ENCODE measurements around the gene GNRHR.
"Not testable (repeated sequence)": the region's sequence is repeated elsewhere in the genome, so short reads cannot be mapped to it uniquely, and the experiment has no call there.

GNRHR gene

DNA sequence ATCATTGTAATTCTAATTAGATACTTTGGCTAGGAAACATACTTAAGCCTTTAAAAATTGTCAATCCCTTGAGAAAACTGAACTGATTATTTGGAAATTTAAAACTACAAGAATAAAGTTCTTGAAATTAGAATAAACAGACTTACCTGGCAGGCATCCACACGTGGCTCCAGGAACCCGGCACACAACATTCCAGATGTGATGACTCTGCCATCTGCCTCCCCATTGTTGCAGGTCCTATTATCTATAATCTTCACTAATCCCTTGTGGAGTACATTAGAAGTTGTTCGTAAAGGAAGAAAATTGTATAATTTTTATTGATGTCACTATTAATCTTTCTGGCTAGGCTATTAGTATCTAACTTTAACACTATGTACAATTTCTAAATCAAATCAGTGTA, 16.2 kb upstream of the GNRHR start:
- no peak for DNase-seq (ENCODE audit: low read depth)
- no peak overlapping the region for H3K4me3 ChIP-seq (ENCODE audit: control insufficient read depth, low read depth, low read length)
- TF ChIP-seq, protein P1, sequence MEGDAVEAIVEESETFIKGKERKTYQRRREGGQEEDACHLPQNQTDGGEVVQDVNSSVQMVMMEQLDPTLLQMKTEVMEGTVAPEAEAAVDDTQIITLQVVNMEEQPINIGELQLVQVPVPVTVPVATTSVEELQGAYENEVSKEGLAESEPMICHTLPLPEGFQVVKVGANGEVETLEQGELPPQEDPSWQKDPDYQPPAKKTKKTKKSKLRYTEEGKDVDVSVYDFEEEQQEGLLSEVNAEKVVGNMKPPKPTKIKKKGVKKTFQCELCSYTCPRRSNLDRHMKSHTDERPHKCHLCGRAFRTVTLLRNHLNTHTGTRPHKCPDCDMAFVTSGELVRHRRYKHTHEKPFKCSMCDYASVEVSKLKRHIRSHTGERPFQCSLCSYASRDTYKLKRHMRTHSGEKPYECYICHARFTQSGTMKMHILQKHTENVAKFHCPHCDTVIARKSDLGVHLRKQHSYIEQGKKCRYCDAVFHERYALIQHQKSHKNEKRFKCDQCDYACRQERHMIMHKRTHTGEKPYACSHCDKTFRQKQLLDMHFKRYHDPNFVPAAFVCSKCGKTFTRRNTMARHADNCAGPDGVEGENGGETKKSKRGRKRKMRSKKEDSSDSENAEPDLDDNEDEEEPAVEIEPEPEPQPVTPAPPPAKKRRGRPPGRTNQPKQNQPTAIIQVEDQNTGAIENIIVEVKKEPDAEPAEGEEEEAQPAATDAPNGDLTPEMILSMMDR (conservative IDR thresholded peaks at IDR 0.05; ENCODE audit: control insufficient read depth, insufficient read depth, low read depth, low read length): no peak

DNA sequence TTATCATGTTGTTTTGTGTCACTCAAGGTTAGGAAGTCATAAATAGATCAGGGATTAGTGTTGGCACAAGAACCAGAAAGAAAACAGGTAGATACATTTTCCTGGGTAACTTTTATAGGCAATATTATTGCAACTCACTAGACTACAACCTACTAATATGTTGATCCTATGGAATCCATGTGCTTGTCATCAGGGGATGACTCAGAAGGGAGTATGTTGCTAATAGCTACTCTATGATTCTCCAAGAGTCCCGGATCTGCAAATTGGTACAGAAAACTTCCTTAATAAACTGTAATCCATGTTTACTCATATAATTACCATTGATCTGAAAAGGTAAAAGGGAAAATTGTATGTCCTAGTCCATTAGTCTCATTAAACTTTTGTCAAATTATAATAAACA, 11.7 kb upstream of the GNRHR start:
- peak; percentile 53 for DNase-seq (ENCODE audit: low read depth)
- TF ChIP-seq, protein P1 (conservative IDR thresholded peaks at IDR 0.05; ENCODE audit: control insufficient read depth, insufficient read depth, low read depth, low read length): no peak
- H3K4me3 ChIP-seq (ENCODE audit: control insufficient read depth, low read depth, low read length): no peak overlapping the region

GRCh38 chr4:67765401-67765800, 11.2 kb upstream of the GNRHR start:
- H3K4me3 ChIP-seq (ENCODE audit: control insufficient read depth, low read depth, low read length): no peak overlapping the region
- TF ChIP-seq, protein P1 (conservative IDR thresholded peaks at IDR 0.05; ENCODE audit: control insufficient read depth, insufficient read depth, low read depth, low read length): no peak
- DNase-seq (ENCODE audit: low read depth): peak; percentile 25

DNA sequence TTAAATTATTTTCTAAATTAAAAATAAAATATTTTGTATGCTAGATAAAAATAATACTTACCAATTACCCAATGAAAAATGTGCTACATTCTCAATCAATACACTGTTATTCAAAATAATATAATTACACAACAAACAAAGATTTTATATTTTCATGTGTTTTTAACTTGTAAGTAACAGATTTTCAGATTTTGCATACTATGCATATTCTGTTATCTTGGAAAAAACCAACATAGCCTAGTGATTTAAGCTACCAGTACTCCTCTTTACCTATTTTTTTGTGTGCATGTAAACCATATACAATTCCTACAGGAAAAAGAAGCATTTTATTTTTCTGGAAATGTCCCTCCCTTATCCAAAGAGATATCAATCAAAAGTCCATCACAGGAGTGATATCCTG, 10.0 kb upstream of the GNRHR start:
- TF ChIP-seq, protein P1 (conservative IDR thresholded peaks at IDR 0.05; ENCODE audit: control insufficient read depth, insufficient read depth, low read depth, low read length): no peak
- DNase-seq (ENCODE audit: low read depth): no peak
- H3K4me3 ChIP-seq (ENCODE audit: control insufficient read depth, low read depth, low read length): no peak overlapping the region

DNA sequence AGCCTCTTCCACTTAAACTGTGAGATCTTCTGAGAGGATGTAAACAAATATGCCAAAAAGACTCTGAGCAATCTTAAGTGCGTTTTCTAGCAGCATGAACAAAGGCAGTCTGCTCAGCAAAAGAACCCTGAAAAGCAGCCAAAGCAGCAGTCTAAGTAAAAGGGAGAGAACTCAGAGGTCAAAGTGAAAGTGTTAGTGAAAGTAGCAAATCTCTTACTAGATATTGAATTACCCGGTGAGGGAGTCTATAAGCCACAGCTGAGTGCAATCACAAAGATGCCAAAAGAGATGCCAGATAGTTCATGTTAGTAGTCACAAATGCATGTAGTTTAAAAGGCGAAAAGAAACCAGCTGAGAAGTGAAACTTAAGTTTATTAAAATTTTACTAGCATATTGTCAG, 7.9 kb upstream of the GNRHR start:
- DNase-seq (ENCODE audit: low read depth): peak; percentile 43
- no peak overlapping the region for H3K4me3 ChIP-seq (ENCODE audit: control insufficient read depth, low read depth, low read length)
- TF ChIP-seq, protein P1 (conservative IDR thresholded peaks at IDR 0.05; ENCODE audit: control insufficient read depth, insufficient read depth, low read depth, low read length): no peak

GRCh38 chr4:67756991-67757390, 2.8 kb upstream of the GNRHR start:
- not testable (repeated sequence) for DNase-seq (ENCODE audit: low read depth)

DNA sequence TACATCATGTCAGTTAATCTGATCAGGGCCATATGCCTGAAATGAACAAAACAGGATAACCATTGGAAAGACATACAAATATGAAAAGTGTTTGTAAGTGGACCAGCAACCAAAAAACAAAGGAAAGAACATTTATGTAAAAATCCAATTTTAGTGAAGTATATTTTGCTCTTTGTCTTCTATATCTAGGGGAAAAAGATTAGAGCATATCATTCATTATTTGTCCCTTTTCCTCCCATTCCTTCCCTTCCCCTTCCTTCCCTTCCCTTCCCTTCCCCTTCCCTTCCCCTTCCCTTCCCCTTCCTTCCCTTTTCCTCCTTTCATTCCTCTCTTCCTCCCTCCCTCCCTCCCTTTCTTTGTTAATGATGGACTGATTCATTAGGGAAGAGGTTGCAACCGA, 1.8 kb upstream of the GNRHR start:
- TF ChIP-seq, protein P1 (conservative IDR thresholded peaks at IDR 0.05; ENCODE audit: control insufficient read depth, insufficient read depth, low read depth, low read length): no peak
- DNase-seq (ENCODE audit: low read depth): no peak
- no peak overlapping the region for H3K4me3 ChIP-seq (ENCODE audit: control insufficient read depth, low read depth, low read length)

More at GRCh38 chr4:67756991-67757390, 2.8 kb upstream of the GNRHR start:
- not testable (repeated sequence) for H3K4me3 ChIP-seq (ENCODE audit: control insufficient read depth, low read depth, low read length)
